GM12878 (cell line): ENCODE data around the gene ARHGAP26. TPM values are rescaled to one million over a fixed set of nuclear protein-coding genes. Genes with fewer than 3 reads are reported as not detected.

ENCODE experiments used
- BRCA1 ChIP-seq: IDR thresholded peaks from 2 replicates; pipeline ENCODE4 v1.6.1; 2011; ENCODE audit warnings: low read depth, low read length, improper control_type of control experiment
- CBFB ChIP-seq: IDR thresholded peaks from 2 replicates; pipeline ENCODE4 v1.6.1; 2016; ENCODE audit warnings: antibody characterized with exemption, low read depth
- CEBPZ ChIP-seq: fragments of 150-350 bp; IDR thresholded peaks from 2 replicates; pipeline ENCODE4 v1.6.1; 2016; ENCODE audit warnings: low read depth, low read length
- CHD2 ChIP-seq: IDR thresholded peaks from 2 replicates; pipeline ENCODE4 v1.6.1; 2011; ENCODE audit warnings: low read depth, low read length, improper control_type of control experiment, borderline replicate concordance
- EED ChIP-seq: sonication (generic); IDR thresholded peaks from 2 replicates; pipeline ENCODE4 v1.6.1; 2016; ENCODE audit warnings: antibody characterized with exemption, low read depth
- ESRRA ChIP-seq: IDR thresholded peaks from 2 replicates; pipeline ENCODE4 v1.6.1; 2012; ENCODE audit warnings: mild to moderate bottlenecking, low read length, improper control_type of control experiment
- FOXK2 ChIP-seq: fragments of 450-650 bp; IDR thresholded peaks from 2 replicates; pipeline ENCODE4 v1.6.1; 2017; ENCODE audit warnings: mild to moderate bottlenecking, moderate library complexity
- JUNB ChIP-seq: IDR thresholded peaks from 2 replicates; pipeline ENCODE4 v1.6.1; 2016; ENCODE audit warnings: antibody characterized with exemption, mild to moderate bottlenecking
- MYC ChIP-seq: IDR thresholded peaks from 2 replicates; pipeline ENCODE4 v1.6.1; 2011; ENCODE audit warnings: mild to moderate bottlenecking, low read length, moderate library complexity, inconsistent platforms; ENCODE audit not compliant: insufficient read depth, insufficient replicate concordance, insufficient read length, severe bottlenecking
- NFYA ChIP-seq: IDR thresholded peaks from 2 replicates; pipeline ENCODE4 v1.6.1; 2011; ENCODE audit warnings: low read depth, mild to moderate bottlenecking, low read length, improper control_type of control experiment, borderline replicate concordance
- NRF1 ChIP-seq: conservative IDR thresholded peaks from 2 replicates; pipeline ENCODE4 v1.6.1; 2011; ENCODE audit warnings: mild to moderate bottlenecking, low read depth, low read length, improper control_type of control experiment
- POU2F2 ChIP-seq: IDR thresholded peaks from 3 replicates; pipeline ENCODE4 v1.6.1; 2011; ENCODE audit warnings: low read depth, mild to moderate bottlenecking, low read length, borderline replicate concordance
- SIX5 ChIP-seq: IDR thresholded peaks from 2 replicates; pipeline ENCODE4 v1.6.1; 2011; ENCODE audit warnings: mild to moderate bottlenecking, low read depth, low read length, moderate library complexity; ENCODE audit not compliant: severe bottlenecking
- ZBTB11 ChIP-seq: fragments of 450-650 bp; formaldehyde crosslinking; IDR thresholded peaks from 2 replicates; pipeline ENCODE4 v1.5.0; 2022; ENCODE audit warnings: mild to moderate bottlenecking, missing genetic modification characterization
- ZSCAN29 ChIP-seq: fragments of 450-650 bp; IDR thresholded peaks from 2 replicates; pipeline ENCODE4 v1.6.1; 2017; ENCODE audit warnings: mild to moderate bottlenecking, moderate library complexity
- polyA plus RNA-seq, 11 experiments: library from polyadenylated mRNA; depleted of rRNA in 4 of 11; unstranded in 6 of 11; stranded (reverse) in 5 of 11; fragments of >200 nt; fragmentation: Nextera tagmentation in 4 of 11; fragmentation: Illumina TruSeq in 1 of 11; extraction: Ambion mirVana in 4 of 11; extraction: Trizol in 1 of 11; gene quantifications; 1 replicate in 1 of 11; 2 replicates in 10 of 11; pipeline versions ENCODE4 v1.2.1 to v1.2.3, GENCODE V29; 2011 to 2016; ENCODE audit warnings: inconsistent platforms in 2 of 11, missing spikeins in 2 of 11, low read depth in 1 of 11
- total RNA-seq, 4 experiments: library from RNA; depleted of rRNA in 3 of 4; stranded (reverse); fragments of >200 nt in 3 of 4; fragmentation: Illumina TruSeq in 1 of 4; extraction: Trizol in 1 of 4; gene quantifications; 2 replicates each; pipeline versions ENCODE4 v1.2.1 to v1.2.3, GENCODE V29; 2013 to 2021
- TF ChIP-seq, protein P1 (sequence below): IDR thresholded peaks from 2 replicates; pipeline ENCODE4 v1.6.1; 2011; ENCODE audit warnings: low read depth, mild to moderate bottlenecking, low read length, moderate library complexity, borderline replicate concordance; ENCODE audit errors: extremely low read depth
- TF ChIP-seq, protein P2 (sequence below): IDR thresholded peaks from 2 replicates; pipeline ENCODE4 v1.6.1; 2012; ENCODE audit warnings: improper control_type of control experiment, low read depth, low read length; ENCODE audit not compliant: insufficient replicate concordance

Gene ARHGAP26
- total and polyA plus RNA-seq, 10 of the 15 experiments (the other 5 are each of a cell fraction or from before 2014, with no cell fraction given): 9.4 to 41.5 (median 19.3) TPM

GRCh38 chr5:143036146-143036927 lies 266.2 kb downstream of the ARHGAP26 start (continued):
- TF ChIP-seq CEBPZ (no peak), POU2F2 (no peak), ZBTB11 (no peak), BRCA1 (no peak), EED (no peak), CHD2 (no peak), NRF1 (no peak), JUNB (no peak), ESRRA (peak; percentile 83; the same call in 1 of the 2 replicates), MYC (no peak), ZSCAN29 (no peak), CBFB (no peak), FOXK2 (no peak), NFYA (no peak), SIX5 (no peak)
- TF ChIP-seq, protein P1, sequence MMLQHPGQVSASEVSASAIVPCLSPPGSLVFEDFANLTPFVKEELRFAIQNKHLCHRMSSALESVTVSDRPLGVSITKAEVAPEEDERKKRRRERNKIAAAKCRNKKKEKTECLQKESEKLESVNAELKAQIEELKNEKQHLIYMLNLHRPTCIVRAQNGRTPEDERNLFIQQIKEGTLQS: no peak
- TF ChIP-seq, protein P2, sequence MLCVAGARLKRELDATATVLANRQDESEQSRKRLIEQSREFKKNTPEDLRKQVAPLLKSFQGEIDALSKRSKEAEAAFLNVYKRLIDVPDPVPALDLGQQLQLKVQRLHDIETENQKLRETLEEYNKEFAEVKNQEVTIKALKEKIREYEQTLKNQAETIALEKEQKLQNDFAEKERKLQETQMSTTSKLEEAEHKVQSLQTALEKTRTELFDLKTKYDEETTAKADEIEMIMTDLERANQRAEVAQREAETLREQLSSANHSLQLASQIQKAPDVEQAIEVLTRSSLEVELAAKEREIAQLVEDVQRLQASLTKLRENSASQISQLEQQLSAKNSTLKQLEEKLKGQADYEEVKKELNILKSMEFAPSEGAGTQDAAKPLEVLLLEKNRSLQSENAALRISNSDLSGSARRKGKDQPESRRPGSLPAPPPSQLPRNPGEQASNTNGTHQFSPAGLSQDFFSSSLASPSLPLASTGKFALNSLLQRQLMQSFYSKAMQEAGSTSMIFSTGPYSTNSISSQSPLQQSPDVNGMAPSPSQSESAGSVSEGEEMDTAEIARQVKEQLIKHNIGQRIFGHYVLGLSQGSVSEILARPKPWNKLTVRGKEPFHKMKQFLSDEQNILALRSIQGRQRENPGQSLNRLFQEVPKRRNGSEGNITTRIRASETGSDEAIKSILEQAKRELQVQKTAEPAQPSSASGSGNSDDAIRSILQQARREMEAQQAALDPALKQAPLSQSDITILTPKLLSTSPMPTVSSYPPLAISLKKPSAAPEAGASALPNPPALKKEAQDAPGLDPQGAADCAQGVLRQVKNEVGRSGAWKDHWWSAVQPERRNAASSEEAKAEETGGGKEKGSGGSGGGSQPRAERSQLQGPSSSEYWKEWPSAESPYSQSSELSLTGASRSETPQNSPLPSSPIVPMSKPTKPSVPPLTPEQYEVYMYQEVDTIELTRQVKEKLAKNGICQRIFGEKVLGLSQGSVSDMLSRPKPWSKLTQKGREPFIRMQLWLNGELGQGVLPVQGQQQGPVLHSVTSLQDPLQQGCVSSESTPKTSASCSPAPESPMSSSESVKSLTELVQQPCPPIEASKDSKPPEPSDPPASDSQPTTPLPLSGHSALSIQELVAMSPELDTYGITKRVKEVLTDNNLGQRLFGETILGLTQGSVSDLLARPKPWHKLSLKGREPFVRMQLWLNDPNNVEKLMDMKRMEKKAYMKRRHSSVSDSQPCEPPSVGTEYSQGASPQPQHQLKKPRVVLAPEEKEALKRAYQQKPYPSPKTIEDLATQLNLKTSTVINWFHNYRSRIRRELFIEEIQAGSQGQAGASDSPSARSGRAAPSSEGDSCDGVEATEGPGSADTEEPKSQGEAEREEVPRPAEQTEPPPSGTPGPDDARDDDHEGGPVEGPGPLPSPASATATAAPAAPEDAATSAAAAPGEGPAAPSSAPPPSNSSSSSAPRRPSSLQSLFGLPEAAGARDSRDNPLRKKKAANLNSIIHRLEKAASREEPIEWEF: no peak
